K562 (cell line): ENCODE measurements around the gene ABHD8. TPM values are rescaled to one million over a fixed set of nuclear protein-coding genes. Genes with fewer than 3 reads are reported as not detected.

Experiments used
- ATAC-seq: fragments of 200-7000 bp; cut with Tn5 transposase; 3 replicates; pipeline ENCODE4 v1.9.1; 2020; ENCODE audit warnings: moderate library complexity
- BruUV-seq: library from RNA; stranded (reverse); fragments of 400-500 nt; replicated peaks from 2 replicates; lab custom pipeline; 2021; lab: Mats Ljungman, UMichigan
- CTCF ChIA-PET: fragments of 300-600 bp; formaldehyde crosslinking; extraction: SDS; loops from one replicate; lab custom pipeline; 2021; ENCODE audit warnings: low intra/inter-chr PET ratio; lab: Yijun Ruan, JAX
- POLR2A ChIA-PET: fragments of 300-600, 350-650 bp; sonication (Branson Sonifier 250); formaldehyde crosslinking; extraction: SDS; loops from one replicate; lab custom pipeline; 2021; ENCODE audit warnings: antibody characterized with exemption, inconsistent platforms; lab: Yijun Ruan, JAX
- DNase-seq, 4 experiments: peaks; one replicate each; pipeline versions ENCODE4 v3.0.0 to v3.0.0-alpha.2; 2011 to 2018; ENCODE audit warnings: low spot score in 3 of 4, mixed read lengths in 3 of 4; ENCODE audit errors: extremely low read depth in 1 of 4
- FAIRE-seq: peaks from 2 replicates; lab custom pipeline; 2011; peaks lifted over from hg19 to GRCh38; lab: Jason Lieb, UNC
- H2AFZ ChIP-seq: 2 replicates; pipeline ENCODE4 v1.6.0; 2011; ENCODE audit warnings: low read depth, low read length, control low read depth, inconsistent platforms
- H3K27ac ChIP-seq: fragments of 200-600 bp; 3 replicates; pipeline ENCODE4 v1.8.0; 2011; ENCODE audit warnings: low read depth, mild to moderate bottlenecking, control low read depth, inconsistent platforms, low read length, moderate library complexity, mixed read lengths; ENCODE audit errors: extremely low read depth
- H3K27me3 ChIP-seq, 2 experiments: fragments of 300-600 bp in 1 of 2; 2 replicates in 1 of 2; 3 replicates in 1 of 2; pipeline versions ENCODE4 v1.6.0 to v1.8.0; 2011; ENCODE audit warnings: inconsistent platforms in 2 of 2, low read length in 2 of 2, mild to moderate bottlenecking in 1 of 2, mixed read lengths in 1 of 2, moderate library complexity in 1 of 2; ENCODE audit not compliant: control insufficient read depth in 2 of 2, insufficient read depth in 2 of 2
- H3K36me3 ChIP-seq: fragments of 300-600 bp; 3 replicates; pipeline ENCODE4 v1.8.0; 2011; ENCODE audit warnings: mild to moderate bottlenecking, low read length, inconsistent platforms; ENCODE audit not compliant: control insufficient read depth, insufficient read depth
- H3K4me1 ChIP-seq, 2 experiments: fragments of 200-600 bp in 1 of 2; replicated peaks in 1 of 2; 2 replicates in 1 of 2; 3 replicates in 1 of 2; pipeline versions ENCODE4 v1.5.1 to v1.8.0; 2011; ENCODE audit warnings: inconsistent platforms in 2 of 2, low read length in 2 of 2, mild to moderate bottlenecking in 1 of 2, mixed read lengths in 1 of 2, moderate library complexity in 1 of 2; ENCODE audit not compliant: control insufficient read depth in 2 of 2, insufficient read depth in 2 of 2
- H3K4me2 ChIP-seq: 2 replicates; pipeline ENCODE4 v1.6.1; 2011; ENCODE audit warnings: low read length, control low read depth, inconsistent platforms, mixed read lengths; ENCODE audit not compliant: insufficient read depth
- H3K4me3 ChIP-seq: fragments of 200-600 bp; sonication (generic), shearing (Covaris generic); 2 replicates; pipeline ENCODE4 v1.5.1; 2016; ENCODE audit warnings: control low read depth, inconsistent platforms
- H3K79me2 ChIP-seq: fragments of 200-600 bp; 3 replicates; pipeline ENCODE4 v1.8.0; 2011; ENCODE audit warnings: low read length, inconsistent platforms; ENCODE audit not compliant: control insufficient read depth, insufficient read depth
- H3K9ac ChIP-seq, 2 experiments: 2 replicates each; pipeline versions ENCODE4 v1.6.0 to v1.6.1; 2011; ENCODE audit warnings: low read depth in 2 of 2, low read length in 2 of 2, control low read depth in 1 of 2, inconsistent platforms in 1 of 2, mild to moderate bottlenecking in 1 of 2, mixed read lengths in 1 of 2; ENCODE audit not compliant: insufficient read depth in 1 of 2
- H3K9me1 ChIP-seq: one replicate; pipeline ENCODE4 v1.6.0; 2011; ENCODE audit warnings: inconsistent platforms, mild to moderate bottlenecking, low read length, moderate library complexity; ENCODE audit not compliant: control insufficient read depth, insufficient read depth
- H3K9me3 ChIP-seq: replicated peaks from 2 replicates; pipeline ENCODE4 v1.5.1; 2011; ENCODE audit warnings: low read depth, low read length, inconsistent platforms; ENCODE audit not compliant: control insufficient read depth, insufficient read depth
- H4K20me1 ChIP-seq: replicated peaks from 2 replicates; pipeline ENCODE4 v1.6.1; 2011; ENCODE audit warnings: low read length, inconsistent platforms, mixed read lengths; ENCODE audit not compliant: control insufficient read depth, insufficient read depth
- ARID3A ChIP-seq: IDR thresholded peaks from 2 replicates; pipeline ENCODE4 v1.6.1; 2012; ENCODE audit warnings: low read depth, low read length, improper control_type of control experiment, borderline replicate concordance
- ARID3B ChIP-seq: fragments of 250-450 bp; sonication (Bioruptor Pico); IDR thresholded peaks from 2 replicates; pipeline ENCODE4 v1.4.0; 2020; ENCODE audit warnings: borderline replicate concordance
- CLOCK ChIP-seq: fragments of 250-450 bp; sonication (Bioruptor Pico); IDR thresholded peaks from 2 replicates; pipeline ENCODE4 v1.4.0; 2020; ENCODE audit warnings: mild to moderate bottlenecking, moderate library complexity, borderline replicate concordance
- NFIX ChIP-seq: fragments of 250-450 bp; sonication (Bioruptor Pico); IDR thresholded peaks from 2 replicates; pipeline ENCODE4 v1.4.0; 2020; ENCODE audit warnings: low read depth, mild to moderate bottlenecking, moderate library complexity
- POLR2A ChIP-seq: fragments of 450-650 bp; conservative IDR thresholded peaks from 2 replicates; pipeline ENCODE4 v1.6.1; 2016
- TEAD2 ChIP-seq: fragments of 450-650 bp; IDR thresholded peaks from 2 replicates; pipeline ENCODE4 v1.6.1; 2016; ENCODE audit warnings: missing genetic modification characterization, control low read depth, missing compliant biosample characterization
- ZBTB33 ChIP-seq: sonication (generic); formaldehyde crosslinking; IDR thresholded peaks from 2 replicates; pipeline ENCODE4 v1.8.1; 2023; ENCODE audit warnings: mild to moderate bottlenecking, missing genetic modification reagents
- ZFPM2 ChIP-seq: fragments of 250-450 bp; sonication (Bioruptor Pico); IDR thresholded peaks from 2 replicates; pipeline ENCODE4 v1.5.1; 2022; ENCODE audit warnings: mild to moderate bottlenecking
- ZHX1 ChIP-seq: fragments of 150-350 bp; conservative IDR thresholded peaks from 2 replicates; pipeline ENCODE4 v1.6.1; 2014; ENCODE audit warnings: low read length
- WGBS: fragments of 100-300 bp; shearing (Covaris generic); methylation state at CpG from one replicate; pipeline ENCODE4 v1.1.6; 2016; ENCODE audit warnings: low coverage, mixed read lengths; ENCODE audit not compliant: insufficient coverage; ENCODE audit errors: missing lambda C conversion rate; 5-methylcytosine and 5-hydroxymethylcytosine counted together
- in situ Hi-C: fragments of 300-500 bp; cut with MboI; formaldehyde crosslinking; loops from 4 replicates; pipeline ENCODE4 v1.15.0; 2018; ENCODE audit warnings: inconsistent platforms, mixed read lengths
- intact Hi-C: fragments of 100-400 bp; cut with micrococcal nuclease; formaldehyde crosslinking; loops from 2 replicates; pipeline ENCODE4 v1.14.2; 2022
- polyA plus RNA-seq, 8 experiments: library from polyadenylated mRNA; depleted of rRNA in 4 of 8; stranded (reverse) in 5 of 8; unstranded in 3 of 8; fragments of >200 nt; fragmentation: Nextera tagmentation in 2 of 8; fragmentation: Illumina TruSeq in 1 of 8; extraction: Ambion mirVana in 2 of 8; extraction: Trizol in 1 of 8; gene quantifications; 2 replicates each; pipeline versions ENCODE4 v1.2.1 to v1.2.3, GENCODE V29; 2011 to 2014; ENCODE audit warnings: inconsistent platforms in 1 of 8, missing spikeins in 1 of 8
- total RNA-seq, 7 experiments: library from RNA; depleted of rRNA in 6 of 7; stranded (reverse); fragments of >200 nt in 6 of 7; fragmentation: Illumina TruSeq in 2 of 7; extraction: Trizol in 2 of 7; gene quantifications; 2 replicates each; pipeline versions ENCODE4 v1.2.1 to v1.2.3, GENCODE V29; 2011 to 2021; ENCODE audit warnings: low replicate concordance in 1 of 7

Gene ABHD8
- total and polyA plus RNA-seq, 9 of the 15 experiments (the other 6 are each of a cell fraction or from before 2014, with no cell fraction given), result 0.04 to 6.6 (median 2.0) TPM; not detected in 1

GRCh38 chr19:17341845-17342244, 38.6 kb upstream of the ABHD8 start:
- DNase-seq (no peak), FAIRE-seq (no peak), ATAC-seq (no peak)
- no peak overlapping the region for H2AFZ ChIP-seq
- intact Hi-C loops, result no loop called here
- H3K27me3 ChIP-seq, result no peaks in the 10 kb centered on the region
- no peak overlapping the region for H3K4me3 ChIP-seq
- peaks cover 24% of the 10 kb centered on the region; the same call in 1 of the 3 replicates for H3K36me3 ChIP-seq
- in situ Hi-C loops, result no loop called here
- no peak overlapping the region for H3K4me2 ChIP-seq
- H3K9ac ChIP-seq, result no peak overlapping the region
- H3K9me3 ChIP-seq, result no peaks in the 10 kb centered on the region
- H3K4me1 ChIP-seq, result peaks cover 7 to 44% of the 10 kb centered on the region in 2 experiments; a peak in 4 of 5 replicates
- no peaks in the 10 kb centered on the region; the same call in 1 of the 2 replicates for H4K20me1 ChIP-seq
- WGBS, result 90% methylated on average over 6 of the region's 7 CpGs
- POLR2A ChIA-PET, result no interaction called here
- CTCF ChIA-PET, result no interaction called here
- BruUV-seq, result no TSS peak
- H3K9me1 ChIP-seq, result no peaks in the 10 kb centered on the region
- no peak overlapping the region for H3K27ac ChIP-seq
- peaks cover 16% of the 10 kb centered on the region for H3K79me2 ChIP-seq
- TF ChIP-seq CLOCK (CRISPR knock-in tag), result no peak
- TF ChIP-seq ZBTB33 (CRISPR knock-in tag), result no peak
- TF ChIP-seq ARID3A, result no peak
- TF ChIP-seq ARID3B, result no peak
- no peak for TF ChIP-seq POLR2A
- TF ChIP-seq NFIX (CRISPR knock-in tag), result no peak
- TF ChIP-seq ZHX1, result no peak
- TF ChIP-seq TEAD2 (tag), result no peak
- no peak for TF ChIP-seq ZFPM2 (CRISPR knock-in tag)
